Measurements from ENCODE around the gene FLNB.

The FLNB gene

DNA sequence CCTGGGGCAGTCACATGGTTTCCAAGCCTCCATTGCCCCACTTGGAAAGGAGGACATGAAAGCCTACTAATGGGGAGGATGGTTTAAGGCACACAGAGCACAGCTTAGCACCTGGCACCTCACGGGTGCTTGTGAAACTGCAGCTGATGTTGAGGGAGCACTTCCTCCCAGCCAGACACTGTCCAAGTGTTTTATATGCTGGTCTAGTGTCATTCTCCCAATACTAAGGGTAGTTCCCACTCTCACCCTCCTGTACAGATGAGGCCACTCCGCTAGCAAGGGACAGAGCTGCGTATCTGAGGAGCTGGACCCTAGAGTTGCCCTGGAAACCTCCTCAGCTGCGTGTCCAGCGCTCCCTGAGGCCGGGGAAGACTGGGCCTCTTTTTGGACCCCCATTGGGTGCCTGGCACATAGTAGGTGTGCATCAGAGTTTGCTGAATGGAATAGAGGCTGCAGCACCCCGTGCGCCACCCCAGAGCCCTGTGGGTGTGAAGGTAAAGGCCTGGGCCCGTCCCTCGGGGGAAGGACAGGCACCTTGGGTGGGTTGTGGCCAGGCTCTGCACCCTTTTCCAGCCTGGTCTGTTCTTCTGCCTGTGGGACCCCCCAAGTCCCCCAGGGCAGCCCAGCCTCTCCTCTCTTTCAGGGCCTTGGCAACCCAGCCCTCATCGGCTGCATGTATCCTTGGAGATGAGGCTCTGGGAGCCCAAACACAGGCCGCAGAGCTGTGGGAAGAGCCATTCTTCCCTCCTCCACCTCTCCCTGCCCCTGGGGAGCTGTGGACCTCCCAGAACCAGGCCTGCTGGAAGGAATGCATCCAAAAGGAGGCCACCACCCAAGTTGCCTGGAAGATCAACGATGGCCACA, 171.2 kb downstream of the FLNB start:
- Histone ChIP-seq H3K9ac (ENCODE audit: low read length in 2 of 2) (no peak overlapping the region), H3K27me3 (ENCODE audit: control insufficient read depth in 1 of 2, insufficient read depth in 2 of 2, low read length in 2 of 2) (no peaks in the 10 kb centered on the region), H3K36me3 (ENCODE audit: control insufficient read depth in 2 of 2, insufficient read depth in 2 of 2, low read length in 2 of 2) (no peaks in the 10 kb centered on the region), H3K27ac (ENCODE audit: low read length) (no peak overlapping the region), H3K4me3 (ENCODE audit: low read length in 2 of 2) (no peak overlapping the region), H3K4me1 (ENCODE audit: control insufficient read depth, insufficient read depth, low read length) (peaks cover 20% of the 10 kb centered on the region), H3K9me3 (ENCODE audit: control insufficient read depth in 2 of 2, low read length in 2 of 2) (no peaks in the 10 kb centered on the region)

- no peaks in the 10 kb centered on the region for H3K9me3 ChIP-seq (ENCODE audit: control insufficient read depth in 2 of 2, low read length in 2 of 2)
- no peaks in the 10 kb centered on the region for H3K27me3 ChIP-seq (ENCODE audit: control insufficient read depth in 1 of 2, insufficient read depth in 2 of 2, low read length in 2 of 2)
- no peak overlapping the region for H3K27ac ChIP-seq (ENCODE audit: low read length)
- H3K4me3 ChIP-seq (ENCODE audit: low read length in 2 of 2), result no peak overlapping the region
- H3K4me1 ChIP-seq (ENCODE audit: control insufficient read depth, insufficient read depth, low read length), result peaks cover 18% of the 10 kb centered on the region
- no peak overlapping the region for H3K9ac ChIP-seq (ENCODE audit: low read length in 2 of 2)
- H3K36me3 ChIP-seq (ENCODE audit: control insufficient read depth in 2 of 2, insufficient read depth in 2 of 2, low read length in 2 of 2), result no peaks in the 10 kb centered on the region
Measured at GRCh38 chr3:58180099-58180880, 172.1 kb downstream of the FLNB start.

DNA sequence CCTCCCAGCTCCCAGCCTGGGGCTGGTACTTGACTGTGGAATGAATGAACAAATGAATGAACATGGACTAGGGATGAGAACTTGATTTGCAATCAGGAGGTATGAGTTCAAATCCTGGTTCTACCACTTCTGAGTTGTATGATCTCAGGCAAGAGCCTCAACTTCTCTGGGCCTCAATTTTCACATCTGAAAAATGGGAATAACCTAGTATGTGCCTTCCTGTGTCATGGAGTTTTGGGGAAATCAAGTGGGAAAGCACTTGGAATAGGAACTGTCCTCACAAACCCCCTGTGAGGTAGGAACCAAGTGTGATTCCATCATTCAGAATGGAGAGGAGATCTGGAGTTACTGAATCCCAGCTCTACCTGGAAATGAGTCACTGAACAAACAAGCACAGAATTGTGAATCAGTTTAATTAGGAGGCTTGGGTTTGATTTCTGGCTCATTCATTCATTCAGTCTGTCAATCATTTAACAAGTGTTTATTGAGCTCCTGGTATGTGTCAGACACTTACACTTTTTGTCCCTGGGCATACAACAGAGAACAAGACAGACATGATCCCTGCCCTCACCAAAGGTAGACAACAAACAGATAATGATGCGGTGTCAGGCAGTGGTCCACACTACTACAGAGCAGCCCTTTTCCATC, 172.8 kb downstream of the FLNB start:
- Histone ChIP-seq H3K9ac (ENCODE audit: low read length in 2 of 2) (no peak overlapping the region), H3K36me3 (ENCODE audit: control insufficient read depth in 2 of 2, insufficient read depth in 2 of 2, low read length in 2 of 2) (no peaks in the 10 kb centered on the region), H3K27ac (ENCODE audit: low read length) (no peak overlapping the region), H3K4me1 (ENCODE audit: control insufficient read depth, insufficient read depth, low read length) (peaks cover 10% of the 10 kb centered on the region), H3K27me3 (ENCODE audit: control insufficient read depth in 1 of 2, insufficient read depth in 2 of 2, low read length in 2 of 2) (no peaks in the 10 kb centered on the region), H3K4me3 (ENCODE audit: low read length in 2 of 2) (no peak overlapping the region), H3K9me3 (ENCODE audit: control insufficient read depth in 2 of 2, low read length in 2 of 2) (no peaks in the 10 kb centered on the region)

DNA sequence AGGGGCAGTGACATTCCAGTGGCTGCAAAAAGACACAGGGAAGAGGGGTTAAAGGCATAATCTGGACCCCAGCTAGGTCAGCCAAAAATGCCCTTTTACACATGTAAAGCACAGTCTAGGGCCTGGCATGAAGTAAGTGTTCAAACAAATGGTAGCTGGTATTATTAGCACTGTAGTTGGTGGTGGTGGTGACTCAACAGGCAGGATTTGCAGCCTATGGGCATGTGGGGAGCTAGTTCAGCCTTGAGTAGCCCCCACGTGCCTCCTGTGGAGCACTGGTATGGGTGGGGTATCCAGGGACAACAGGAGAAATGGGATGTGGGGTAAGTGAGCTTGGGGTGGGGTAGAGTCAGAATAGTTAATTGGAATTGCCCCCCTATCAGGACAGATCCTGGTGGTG, 175.0 kb downstream of the FLNB start:
- H3K4me3 ChIP-seq (ENCODE audit: low read length in 2 of 2), result no peak overlapping the region
- H3K9ac ChIP-seq (ENCODE audit: low read length in 2 of 2), result no peak overlapping the region
- H3K27me3 ChIP-seq (ENCODE audit: control insufficient read depth in 1 of 2, insufficient read depth in 2 of 2, low read length in 2 of 2), result no peaks in the 10 kb centered on the region
- no peaks in the 10 kb centered on the region for H3K9me3 ChIP-seq (ENCODE audit: control insufficient read depth in 2 of 2, low read length in 2 of 2)
- peaks cover 5% of the 10 kb centered on the region for H3K4me1 ChIP-seq (ENCODE audit: control insufficient read depth, insufficient read depth, low read length)
- H3K27ac ChIP-seq (ENCODE audit: low read length), result no peak overlapping the region
- no peaks in the 10 kb centered on the region for H3K36me3 ChIP-seq (ENCODE audit: control insufficient read depth in 2 of 2, insufficient read depth in 2 of 2, low read length in 2 of 2)

DNA sequence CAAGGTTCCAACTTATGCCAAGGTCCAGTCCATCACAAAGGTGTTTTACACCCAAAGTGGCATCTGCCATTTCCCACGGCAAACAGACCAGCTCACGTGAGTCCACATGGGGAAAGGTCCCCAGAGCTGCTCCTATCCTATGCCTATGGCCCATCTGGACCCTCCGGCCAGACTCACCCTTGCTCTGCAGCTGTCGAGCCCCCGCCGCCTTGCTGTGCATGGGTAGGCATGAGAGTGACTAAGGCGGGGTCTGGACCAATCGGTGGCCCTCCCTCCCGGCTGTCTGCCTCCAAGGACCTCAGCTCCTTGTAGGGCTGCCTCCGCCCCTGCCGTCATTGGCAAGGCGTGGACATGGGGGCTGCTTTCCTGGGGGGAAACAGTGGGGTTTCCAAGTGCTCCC, 175.7 kb downstream of the FLNB start:
- Histone ChIP-seq H3K9ac (ENCODE audit: low read length in 2 of 2) (no peak overlapping the region), H3K4me1 (ENCODE audit: control insufficient read depth, insufficient read depth, low read length) (no peaks in the 10 kb centered on the region), H3K36me3 (ENCODE audit: control insufficient read depth in 2 of 2, insufficient read depth in 2 of 2, low read length in 2 of 2) (no peaks in the 10 kb centered on the region), H3K27ac (ENCODE audit: low read length) (no peak overlapping the region), H3K9me3 (ENCODE audit: control insufficient read depth in 2 of 2, low read length in 2 of 2) (no peaks in the 10 kb centered on the region), H3K27me3 (ENCODE audit: control insufficient read depth in 1 of 2, insufficient read depth in 2 of 2, low read length in 2 of 2) (no peaks in the 10 kb centered on the region), H3K4me3 (ENCODE audit: low read length in 2 of 2) (no peak overlapping the region)

- no peak overlapping the region for H3K27ac ChIP-seq (ENCODE audit: low read length)
- no peaks in the 10 kb centered on the region for H3K36me3 ChIP-seq (ENCODE audit: control insufficient read depth in 2 of 2, insufficient read depth in 2 of 2, low read length in 2 of 2)
- no peak overlapping the region for H3K9ac ChIP-seq (ENCODE audit: low read length in 2 of 2)
- no peaks in the 10 kb centered on the region for H3K4me1 ChIP-seq (ENCODE audit: control insufficient read depth, insufficient read depth, low read length)
- H3K27me3 ChIP-seq (ENCODE audit: control insufficient read depth in 1 of 2, insufficient read depth in 2 of 2, low read length in 2 of 2), result no peaks in the 10 kb centered on the region
- no peaks in the 10 kb centered on the region for H3K9me3 ChIP-seq (ENCODE audit: control insufficient read depth in 2 of 2, low read length in 2 of 2)
- no peak overlapping the region for H3K4me3 ChIP-seq (ENCODE audit: low read length in 2 of 2)
Measured at GRCh38 chr3:58184309-58184981, 176.2 kb downstream of the FLNB start.

GRCh38 chr3:58184982-58185360, 176.7 kb downstream of the FLNB start:
- H3K27me3 ChIP-seq (ENCODE audit: control insufficient read depth in 1 of 2, insufficient read depth in 2 of 2, low read length in 2 of 2), result no peaks in the 10 kb centered on the region
- no peak overlapping the region for H3K9ac ChIP-seq (ENCODE audit: low read length in 2 of 2)

GRCh38 chr3:58188173-58188564, 179.9 kb downstream of the FLNB start:
- H3K27me3 ChIP-seq (ENCODE audit: control insufficient read depth in 1 of 2, insufficient read depth in 2 of 2, low read length in 2 of 2), result no peaks in the 10 kb centered on the region
- no peak overlapping the region for H3K4me3 ChIP-seq (ENCODE audit: low read length in 2 of 2)
- H3K36me3 ChIP-seq (ENCODE audit: control insufficient read depth in 2 of 2, insufficient read depth in 2 of 2, low read length in 2 of 2), result no peaks in the 10 kb centered on the region
- H3K9ac ChIP-seq (ENCODE audit: low read length in 2 of 2), result no peak overlapping the region
- no peak overlapping the region for H3K27ac ChIP-seq (ENCODE audit: low read length)
- no peaks in the 10 kb centered on the region for H3K9me3 ChIP-seq (ENCODE audit: control insufficient read depth in 2 of 2, low read length in 2 of 2)
- no peaks in the 10 kb centered on the region for H3K4me1 ChIP-seq (ENCODE audit: control insufficient read depth, insufficient read depth, low read length)

More at GRCh38 chr3:58184982-58185360, 176.7 kb downstream of the FLNB start:
- Histone ChIP-seq H3K27ac (ENCODE audit: low read length) (no peak overlapping the region), H3K36me3 (ENCODE audit: control insufficient read depth in 2 of 2, insufficient read depth in 2 of 2, low read length in 2 of 2) (no peaks in the 10 kb centered on the region), H3K4me1 (ENCODE audit: control insufficient read depth, insufficient read depth, low read length) (no peaks in the 10 kb centered on the region), H3K4me3 (ENCODE audit: low read length in 2 of 2) (no peak overlapping the region), H3K9me3 (ENCODE audit: control insufficient read depth in 2 of 2, low read length in 2 of 2) (no peaks in the 10 kb centered on the region)

- Histone ChIP-seq H3K36me3 (ENCODE audit: control insufficient read depth in 2 of 2, insufficient read depth in 2 of 2, low read length in 2 of 2) (no peaks in the 10 kb centered on the region), H3K4me3 (ENCODE audit: low read length in 2 of 2) (no peak overlapping the region), H3K4me1 (ENCODE audit: control insufficient read depth, insufficient read depth, low read length) (no peaks in the 10 kb centered on the region), H3K9ac (ENCODE audit: low read length in 2 of 2) (no peak overlapping the region), H3K9me3 (ENCODE audit: control insufficient read depth in 2 of 2, low read length in 2 of 2) (no peaks in the 10 kb centered on the region), H3K27me3 (ENCODE audit: control insufficient read depth in 1 of 2, insufficient read depth in 2 of 2, low read length in 2 of 2) (no peaks in the 10 kb centered on the region), H3K27ac (ENCODE audit: low read length) (no peak overlapping the region)
Measured at GRCh38 chr3:58188921-58189451, 180.8 kb downstream of the FLNB start.

DNA sequence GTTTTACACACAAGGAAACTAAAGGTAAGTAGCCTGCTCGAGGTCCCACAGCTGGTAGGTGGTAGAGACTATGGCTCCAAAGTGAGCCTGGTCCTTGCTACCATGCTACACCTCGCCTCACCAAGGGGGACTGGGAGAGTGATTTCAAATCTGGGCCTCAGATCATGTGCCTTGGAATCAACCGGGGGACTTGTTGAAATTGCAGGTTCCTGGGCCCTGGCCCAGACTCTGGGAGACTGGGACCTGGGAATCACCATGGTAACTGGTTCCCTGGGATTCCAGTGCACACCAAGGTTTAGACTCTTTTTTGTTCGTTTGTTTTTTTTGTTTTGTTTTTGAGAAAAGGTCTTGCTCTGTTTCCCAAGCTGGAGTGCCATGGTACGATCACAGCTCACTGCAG, 181.5 kb downstream of the FLNB start:
- H3K27ac ChIP-seq (ENCODE audit: low read length), result no peak overlapping the region
- H3K4me3 ChIP-seq (ENCODE audit: low read length in 2 of 2), result no peak overlapping the region
- no peak overlapping the region for H3K9ac ChIP-seq (ENCODE audit: low read length in 2 of 2)
- H3K9me3 ChIP-seq (ENCODE audit: control insufficient read depth in 2 of 2, low read length in 2 of 2), result no peaks in the 10 kb centered on the region
- H3K27me3 ChIP-seq (ENCODE audit: control insufficient read depth in 1 of 2, insufficient read depth in 2 of 2, low read length in 2 of 2), result no peaks in the 10 kb centered on the region
- H3K4me1 ChIP-seq (ENCODE audit: control insufficient read depth, insufficient read depth, low read length), result no peaks in the 10 kb centered on the region
- no peaks in the 10 kb centered on the region for H3K36me3 ChIP-seq (ENCODE audit: control insufficient read depth in 2 of 2, insufficient read depth in 2 of 2, low read length in 2 of 2)

All from stomach smooth muscle (tissue), 2 donors.